Mammary epithelial cell (primary cell): ENCODE results near the gene TWF2.

Experiments
- EZH2 ChIP-seq: IDR thresholded peaks from 2 replicates; pipeline ENCODE4 v1.6.1; 2012; ENCODE audit warnings: low read length, inconsistent platforms, borderline replicate concordance
- TF ChIP-seq, protein P1 (sequence below), 2 donors: IDR thresholded peaks in 1 of 2; conservative IDR thresholded peaks in 1 of 2; 2 replicates each; pipeline ENCODE4 v1.5.1; 2011 to 2012; ENCODE audit warnings: inconsistent platforms in 2 of 2, low read length in 2 of 2, mild to moderate bottlenecking in 2 of 2, control low read depth in 1 of 2, low read depth in 1 of 2; ENCODE audit not compliant: insufficient read depth in 1 of 2; ENCODE audit errors: extremely low read depth in 1 of 2

- no peak for TF ChIP-seq EZH2
- TF ChIP-seq, protein P1, sequence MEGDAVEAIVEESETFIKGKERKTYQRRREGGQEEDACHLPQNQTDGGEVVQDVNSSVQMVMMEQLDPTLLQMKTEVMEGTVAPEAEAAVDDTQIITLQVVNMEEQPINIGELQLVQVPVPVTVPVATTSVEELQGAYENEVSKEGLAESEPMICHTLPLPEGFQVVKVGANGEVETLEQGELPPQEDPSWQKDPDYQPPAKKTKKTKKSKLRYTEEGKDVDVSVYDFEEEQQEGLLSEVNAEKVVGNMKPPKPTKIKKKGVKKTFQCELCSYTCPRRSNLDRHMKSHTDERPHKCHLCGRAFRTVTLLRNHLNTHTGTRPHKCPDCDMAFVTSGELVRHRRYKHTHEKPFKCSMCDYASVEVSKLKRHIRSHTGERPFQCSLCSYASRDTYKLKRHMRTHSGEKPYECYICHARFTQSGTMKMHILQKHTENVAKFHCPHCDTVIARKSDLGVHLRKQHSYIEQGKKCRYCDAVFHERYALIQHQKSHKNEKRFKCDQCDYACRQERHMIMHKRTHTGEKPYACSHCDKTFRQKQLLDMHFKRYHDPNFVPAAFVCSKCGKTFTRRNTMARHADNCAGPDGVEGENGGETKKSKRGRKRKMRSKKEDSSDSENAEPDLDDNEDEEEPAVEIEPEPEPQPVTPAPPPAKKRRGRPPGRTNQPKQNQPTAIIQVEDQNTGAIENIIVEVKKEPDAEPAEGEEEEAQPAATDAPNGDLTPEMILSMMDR (conservative IDR thresholded peaks at IDR 0.05 in 1 of 2, IDR thresholded peaks at IDR 0.05 in 1 of 2; ENCODE audit: extremely low read depth in 1 of 2, insufficient read depth in 1 of 2, low read depth in 1 of 2, low read length in 2 of 2), result no peak
These were observed 25.1 kb downstream of the TWF2 start for GRCh38 chr3:52213901-52214300.
